ENCODE measurements around the gene NOTCH2.
A peak's percentile ranks its signal among the peaks of the same experiment; 100 is the strongest.
"Not testable (repeated sequence)": the region's sequence is repeated elsewhere in the genome, so short reads cannot be mapped to it uniquely, and the experiment has no call there.

The NOTCH2 gene

DNA sequence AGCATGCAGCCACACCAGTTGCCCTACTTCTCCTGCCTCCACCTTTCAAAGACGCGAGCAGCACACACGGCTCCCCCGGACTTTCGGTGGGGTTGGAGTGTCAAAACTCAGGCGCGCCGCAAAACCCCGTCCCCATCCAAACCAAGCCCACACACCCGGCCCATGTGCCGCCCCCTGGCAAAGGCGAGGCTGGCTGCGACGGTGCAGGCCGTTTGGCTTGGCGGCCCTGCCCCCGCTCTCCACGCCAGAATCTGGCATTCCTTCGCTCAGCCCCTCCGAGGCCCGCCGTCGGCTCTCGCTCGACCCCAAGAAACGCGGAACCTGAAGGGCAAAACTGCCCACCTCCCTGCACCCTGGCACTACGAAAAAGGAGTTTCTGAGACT is 787 bp downstream of the NOTCH2 start:
- DNase-seq (ENCODE audit: low read depth in 2 of 2): not testable (repeated sequence)

DNA sequence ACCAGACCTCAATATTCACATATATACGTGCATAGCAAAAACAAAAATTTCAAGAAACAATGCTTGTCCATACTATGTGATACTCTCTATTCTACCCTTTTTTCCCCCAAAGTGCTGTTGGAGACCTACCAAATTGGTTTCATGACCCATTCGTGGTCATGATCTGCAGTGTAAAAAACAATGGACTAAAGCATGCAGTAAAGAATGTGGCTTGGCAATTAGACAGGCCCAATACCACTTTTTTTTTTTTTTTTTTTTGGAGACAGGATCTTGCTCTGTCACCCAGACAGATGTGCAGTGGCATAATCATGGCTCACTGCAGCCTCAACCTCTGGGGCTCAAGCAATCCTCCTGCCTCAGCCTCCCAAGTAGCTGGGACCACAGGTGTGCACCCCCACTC is 21.3 kb downstream of the NOTCH2 start:
- DNase-seq (ENCODE audit: low read depth in 2 of 2): peak; percentile 7 to 9

DNA sequence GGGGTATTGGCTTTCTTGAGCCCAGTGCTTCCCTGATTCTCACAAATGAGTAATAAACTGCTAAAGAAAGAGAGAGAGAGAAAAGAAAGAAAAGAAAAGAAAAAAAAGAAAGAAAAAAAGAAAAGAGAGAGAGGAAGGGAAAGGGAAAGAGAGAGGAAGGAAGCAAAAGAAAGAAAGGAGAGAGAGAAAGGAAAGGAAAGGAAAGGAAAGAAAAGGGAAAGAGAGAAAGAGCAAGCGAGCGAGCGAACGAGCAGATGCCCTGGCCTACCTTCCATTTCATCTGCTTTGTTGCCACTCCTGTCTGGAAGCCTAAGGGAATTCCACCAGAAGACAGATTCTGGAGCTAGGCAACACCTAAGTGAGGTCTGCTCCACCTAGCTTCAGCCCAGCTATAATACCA is 27.7 kb downstream of the NOTCH2 start:
- DNase-seq (ENCODE audit: low read depth in 2 of 2): not testable (repeated sequence)

DNA sequence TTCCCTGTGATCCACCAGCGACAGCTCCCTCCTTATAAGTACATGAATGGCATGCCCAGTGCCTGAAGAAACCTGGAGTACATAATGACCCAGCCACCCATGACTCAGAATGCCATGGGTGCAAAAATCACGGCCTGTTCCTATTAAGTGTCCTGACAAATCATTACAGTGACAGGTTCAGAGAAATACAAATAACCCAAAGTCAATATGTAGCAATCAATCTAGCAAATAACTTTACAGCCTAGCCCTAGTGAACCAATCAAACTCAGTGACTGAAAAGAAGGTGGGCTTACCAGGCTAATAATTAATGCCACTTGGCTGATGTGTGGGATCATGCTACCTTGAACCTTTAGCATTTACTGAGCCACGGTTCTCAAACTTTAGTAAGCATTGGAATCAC is 37.2 kb downstream of the NOTCH2 start:
- not testable (repeated sequence) for DNase-seq (ENCODE audit: low read depth in 2 of 2)

DNA sequence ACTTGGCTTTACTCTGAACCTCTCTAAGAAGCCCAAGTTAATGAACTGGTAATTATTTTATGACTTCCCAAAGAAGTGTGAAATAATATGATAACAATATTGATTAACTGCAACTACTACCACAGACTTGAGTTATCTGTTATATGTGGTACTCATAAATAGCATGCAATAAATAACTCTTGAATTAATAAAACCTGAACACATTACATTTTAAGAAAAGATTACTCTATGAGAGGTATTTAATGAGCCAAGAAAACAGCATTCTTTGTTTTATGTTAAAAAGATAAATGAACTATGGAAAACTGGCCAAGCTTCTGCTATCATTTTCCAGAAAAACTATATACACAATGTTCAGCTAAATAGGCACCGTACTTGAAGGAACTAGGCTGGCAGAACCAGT is 45.7 kb downstream of the NOTCH2 start:
- not testable (repeated sequence) for DNase-seq (ENCODE audit: low read depth in 2 of 2)

DNA sequence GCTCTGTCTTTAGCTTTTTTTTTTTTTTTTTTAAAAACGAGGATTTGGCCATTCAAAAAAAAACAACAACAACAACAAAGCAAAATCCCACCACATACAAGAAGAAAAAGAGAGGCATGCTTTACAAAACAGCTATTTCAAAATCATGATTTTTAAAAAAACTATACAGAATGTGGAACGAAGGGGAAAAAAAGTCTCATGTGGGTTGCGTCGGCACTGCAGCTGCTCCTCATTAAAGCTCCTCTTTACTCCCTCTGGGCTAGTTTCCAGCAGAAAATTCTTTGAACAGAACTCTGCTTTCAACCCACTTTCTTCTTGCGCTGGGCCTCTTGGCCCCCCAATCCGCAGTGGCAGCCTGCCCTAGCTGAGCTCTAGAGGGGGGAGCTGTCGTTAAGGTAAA is 54.5 kb downstream of the NOTCH2 start:
- not testable (repeated sequence) for DNase-seq (ENCODE audit: low read depth in 2 of 2)

DNA sequence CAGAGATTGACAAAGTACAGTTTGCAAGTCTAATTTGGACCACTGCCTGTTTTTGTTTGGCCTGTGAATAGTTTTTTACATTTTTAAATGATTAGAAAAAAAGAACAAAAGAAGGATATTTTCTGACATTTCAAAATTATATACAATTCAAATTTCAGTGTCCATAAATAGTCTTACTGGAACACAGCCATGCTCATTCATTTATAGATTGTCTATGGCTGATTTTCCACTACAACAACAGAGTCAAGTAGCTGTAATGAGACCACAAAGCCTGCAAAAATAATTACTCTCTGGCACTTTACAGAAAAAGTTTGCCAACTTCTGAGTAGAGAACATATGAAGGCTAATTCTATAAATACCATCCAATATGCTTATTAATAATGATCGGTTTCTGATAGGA is 61.1 kb downstream of the NOTCH2 start:
- DNase-seq (ENCODE audit: low read depth in 2 of 2): not testable (repeated sequence)

DNA sequence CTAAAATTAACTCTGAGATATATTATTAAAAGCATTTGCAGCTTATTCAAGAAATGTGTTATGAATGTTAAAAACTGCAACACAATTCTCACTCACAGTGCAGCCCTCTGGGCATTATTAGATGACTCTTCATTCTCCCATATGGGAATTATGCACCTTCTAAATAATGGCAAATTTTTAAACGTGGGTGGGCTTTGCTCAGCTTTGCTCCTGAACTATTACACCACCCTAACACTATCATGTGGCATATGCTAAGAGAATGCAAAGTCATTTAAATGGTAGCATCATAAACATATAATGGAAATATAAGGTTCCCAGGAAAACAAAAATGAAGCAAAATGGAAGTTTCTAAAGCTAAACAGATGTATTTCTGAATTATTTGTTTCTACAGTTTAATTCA is 61.6 kb downstream of the NOTCH2 start:
- not testable (repeated sequence) for DNase-seq (ENCODE audit: low read depth in 2 of 2)

DNA sequence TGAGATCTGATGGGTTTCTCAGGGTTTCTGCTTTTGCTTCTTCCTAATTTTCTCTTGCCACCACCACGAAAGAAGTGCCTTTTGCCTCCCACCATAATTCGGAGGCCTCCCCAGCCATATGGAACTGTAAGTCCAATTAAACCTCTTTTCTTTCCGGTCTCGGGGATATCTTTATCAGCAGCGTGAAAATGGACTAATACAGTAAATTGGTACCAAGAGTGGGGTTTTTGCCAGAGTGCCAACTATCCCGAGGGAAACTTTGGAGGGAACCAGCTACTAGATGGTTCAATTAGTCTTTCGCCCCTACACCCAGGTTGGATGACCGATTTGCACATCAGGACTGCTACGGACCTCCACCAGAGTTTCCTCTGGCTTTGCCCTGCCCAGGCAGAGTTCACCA is 68.4 kb downstream of the NOTCH2 start:
- not testable (repeated sequence) for DNase-seq (ENCODE audit: low read depth in 2 of 2)

DNA sequence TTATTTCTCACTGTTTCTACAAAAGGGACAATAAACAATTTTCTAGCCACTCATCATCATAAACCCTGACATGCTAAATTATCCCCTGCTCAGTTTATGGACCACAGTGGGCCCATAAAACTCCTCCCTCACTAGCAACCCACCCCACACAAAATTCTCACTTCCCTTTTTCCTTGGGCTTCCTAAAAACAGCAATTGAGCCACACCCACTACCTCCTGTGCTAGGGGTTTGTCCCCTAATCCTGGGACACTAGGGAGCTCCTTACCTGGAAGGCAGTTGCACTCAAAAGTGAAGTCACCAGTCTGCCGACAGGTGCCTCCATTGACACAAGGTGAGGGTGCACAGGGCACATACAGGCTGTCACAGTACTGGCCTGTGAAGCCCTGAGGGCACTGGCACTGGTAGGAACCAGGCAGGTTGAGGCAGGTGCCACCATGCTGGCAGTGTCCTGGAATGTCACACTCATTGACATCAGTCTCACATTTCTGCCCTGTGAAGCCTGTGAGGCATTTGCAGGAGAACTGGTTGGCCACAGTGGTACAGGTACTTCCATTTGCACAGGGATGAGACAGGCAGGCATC is 72.6 kb downstream of the NOTCH2 start:
- DNase-seq (ENCODE audit: low read depth in 2 of 2): not testable (repeated sequence)

DNA sequence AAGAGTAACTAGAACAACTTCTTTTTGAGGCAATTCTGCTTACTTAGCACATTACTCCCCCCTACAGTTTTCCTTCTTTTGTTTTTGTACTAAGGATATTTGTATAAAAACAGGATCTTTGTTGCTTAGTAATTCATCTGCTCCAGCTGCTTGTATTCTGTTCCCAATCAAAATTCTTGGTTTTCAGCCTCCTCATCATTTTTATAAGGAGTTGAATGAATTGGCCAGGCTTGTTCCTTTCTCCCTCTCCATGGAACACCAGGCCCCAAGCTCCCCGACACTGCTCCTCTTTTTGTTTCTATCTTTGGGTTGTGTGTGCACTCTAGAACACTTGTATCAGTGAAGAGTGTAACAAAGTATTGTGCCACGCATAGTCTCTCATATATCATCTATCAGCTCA is 73.5 kb downstream of the NOTCH2 start:
- not testable (repeated sequence) for DNase-seq (ENCODE audit: low read depth in 2 of 2)

DNA sequence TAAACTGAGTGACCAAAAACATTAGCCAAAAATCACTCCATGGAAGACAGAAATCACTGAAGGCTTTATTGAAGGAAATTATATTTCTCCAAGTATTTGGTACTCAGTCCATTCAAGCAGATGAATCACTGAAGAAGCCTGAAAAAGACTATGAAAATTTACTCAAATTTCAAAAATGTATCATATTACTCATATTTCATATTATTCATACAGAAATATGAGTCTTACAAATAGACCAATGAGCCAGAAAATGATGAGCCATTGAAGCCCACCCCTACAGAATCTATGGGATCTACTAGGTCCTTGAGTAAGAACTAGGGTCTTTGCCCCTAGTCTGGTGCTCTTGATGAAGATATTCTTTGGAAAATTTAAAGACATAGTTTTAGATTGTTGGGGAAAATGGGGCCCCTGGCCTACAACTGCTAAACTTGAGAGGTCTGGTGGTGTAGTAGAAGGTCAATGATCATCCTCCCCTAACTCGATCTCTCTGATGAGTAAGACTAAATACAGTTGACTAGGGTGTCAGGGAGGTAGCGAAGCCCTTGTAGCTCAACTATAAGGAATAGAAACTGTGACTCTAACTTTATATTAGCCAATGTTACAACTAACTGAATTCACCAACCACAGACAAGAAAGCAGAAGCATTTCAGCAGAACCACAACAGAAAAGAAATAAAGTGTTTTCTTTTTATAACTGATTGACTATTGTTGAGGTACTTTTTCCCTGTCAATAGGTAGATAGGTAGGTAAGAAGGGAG is 81.0 kb downstream of the NOTCH2 start:
- no peak for DNase-seq (ENCODE audit: low read depth in 2 of 2)

DNA sequence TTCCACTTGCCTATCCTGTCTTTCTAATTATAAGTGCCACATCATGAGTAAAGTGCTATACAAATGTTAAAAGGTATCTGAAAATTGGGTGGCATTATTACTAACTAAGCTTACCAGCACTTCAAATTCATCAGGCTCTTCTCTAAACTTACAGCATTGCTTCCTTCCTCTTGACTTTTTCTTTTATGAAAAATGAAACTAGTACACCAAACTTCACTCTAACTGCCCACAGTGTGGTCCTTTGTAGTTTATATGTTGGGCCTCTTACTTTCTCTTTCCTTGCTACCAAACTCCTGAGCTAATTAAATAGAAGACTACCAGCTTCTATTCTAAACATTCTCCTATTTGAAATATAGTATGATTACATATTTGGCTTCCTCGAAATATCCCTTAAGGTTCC is 81.8 kb downstream of the NOTCH2 start:
- DNase-seq (ENCODE audit: low read depth in 2 of 2): no peak

DNA sequence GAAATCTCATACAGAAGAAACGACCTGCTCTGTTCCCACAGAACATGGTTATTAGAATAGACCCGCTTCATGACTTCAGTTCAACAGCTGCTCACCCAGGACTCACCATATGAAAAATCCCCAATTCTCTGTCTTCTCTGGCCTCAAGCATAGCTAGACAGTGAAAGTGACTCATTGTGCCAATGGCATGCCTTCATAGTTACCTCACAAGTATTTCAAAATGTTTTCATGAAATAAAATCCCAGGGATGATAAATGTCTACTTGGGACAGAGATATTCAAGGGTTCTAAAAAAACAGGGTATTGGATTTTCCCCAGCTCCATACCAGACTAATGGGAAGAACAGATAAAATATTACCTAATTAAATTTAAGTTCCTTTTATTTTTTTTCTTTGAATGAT is 82.3 kb downstream of the NOTCH2 start:
- peak; percentile 83 for DNase-seq (ENCODE audit: low read depth in 2 of 2)

DNA sequence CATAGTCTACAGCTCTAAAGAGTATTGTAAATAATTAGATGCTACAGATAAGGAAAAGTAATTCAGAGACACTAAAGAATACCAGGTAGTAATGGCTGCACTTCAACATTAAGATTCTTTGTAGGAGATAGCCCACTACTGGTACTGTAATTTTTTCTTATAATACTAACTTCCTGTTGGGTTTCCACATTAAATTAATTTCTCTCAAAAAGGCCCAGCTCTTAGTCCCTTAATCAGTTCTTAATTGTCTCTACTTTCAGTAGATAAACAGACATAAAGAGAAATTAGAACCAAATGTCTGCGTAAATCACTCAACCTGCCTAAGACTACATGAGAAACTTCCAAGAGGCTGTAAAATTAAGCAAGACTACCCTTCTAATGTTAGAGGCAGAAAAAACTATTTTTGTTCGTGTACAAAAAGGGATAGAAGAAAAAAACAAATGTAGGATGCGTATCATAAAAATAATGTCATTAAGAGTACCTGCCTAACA is 83.4 kb downstream of the NOTCH2 start:
- no peak for DNase-seq (ENCODE audit: low read depth in 2 of 2)

DNA sequence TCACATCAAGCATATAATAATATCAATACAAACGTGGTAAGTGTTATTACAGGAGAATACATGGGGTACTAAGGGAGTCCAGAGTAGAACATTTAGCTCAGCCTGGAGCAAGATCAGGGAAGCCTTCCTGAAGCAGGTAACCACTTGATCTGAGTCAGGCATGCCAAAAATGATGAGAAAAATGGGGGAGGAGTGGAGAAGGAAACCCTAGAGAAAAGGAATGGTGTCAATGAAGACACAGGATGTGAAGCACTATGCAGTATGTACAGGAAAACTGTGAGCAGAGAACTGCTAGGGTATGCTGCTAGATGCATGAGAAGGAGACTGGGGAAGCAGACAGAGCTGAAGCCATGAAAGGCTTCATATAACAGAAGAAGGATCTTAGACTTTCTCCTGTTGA is 84.7 kb downstream of the NOTCH2 start:
- no peak for DNase-seq (ENCODE audit: low read depth in 2 of 2)

DNA sequence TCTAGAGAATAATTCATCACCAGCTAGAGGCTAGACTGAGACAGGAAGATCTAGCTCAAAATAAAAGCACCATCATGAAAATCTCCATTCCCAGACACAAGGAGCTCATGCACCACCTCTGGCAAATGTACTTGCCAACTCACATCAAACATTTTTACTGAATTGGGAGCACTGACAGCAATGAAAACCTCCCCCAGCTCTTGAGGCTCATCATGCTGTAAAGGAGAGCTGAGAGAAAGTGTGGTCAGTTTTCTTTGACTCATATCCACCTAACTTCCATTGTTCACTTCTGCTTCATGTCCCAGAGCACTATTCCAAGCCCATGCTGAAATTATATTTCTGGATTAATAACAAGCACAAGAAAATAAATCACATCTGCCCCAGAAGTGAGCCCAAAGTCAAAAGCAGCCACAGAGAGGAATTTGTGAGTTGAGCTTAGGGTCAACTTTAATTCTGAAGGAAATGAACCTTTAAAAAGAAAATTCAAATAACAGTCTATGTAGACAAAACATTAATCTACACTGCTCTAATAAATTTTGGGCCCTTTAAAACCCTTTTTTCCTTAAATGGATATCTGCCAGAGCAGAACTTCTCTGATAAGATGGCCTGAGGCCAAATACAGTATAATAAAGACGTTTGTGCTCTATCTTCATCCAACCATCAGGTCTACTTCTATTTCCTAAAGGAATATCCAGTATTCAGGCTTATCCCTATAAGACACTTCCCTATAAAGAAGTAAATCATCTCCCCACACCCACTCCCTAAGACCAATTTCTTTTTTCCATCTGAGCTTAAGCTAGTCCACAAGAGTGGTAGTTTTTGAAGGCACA is 87.3 kb downstream of the NOTCH2 start:
- DNase-seq (ENCODE audit: low read depth in 2 of 2): no peak

DNA sequence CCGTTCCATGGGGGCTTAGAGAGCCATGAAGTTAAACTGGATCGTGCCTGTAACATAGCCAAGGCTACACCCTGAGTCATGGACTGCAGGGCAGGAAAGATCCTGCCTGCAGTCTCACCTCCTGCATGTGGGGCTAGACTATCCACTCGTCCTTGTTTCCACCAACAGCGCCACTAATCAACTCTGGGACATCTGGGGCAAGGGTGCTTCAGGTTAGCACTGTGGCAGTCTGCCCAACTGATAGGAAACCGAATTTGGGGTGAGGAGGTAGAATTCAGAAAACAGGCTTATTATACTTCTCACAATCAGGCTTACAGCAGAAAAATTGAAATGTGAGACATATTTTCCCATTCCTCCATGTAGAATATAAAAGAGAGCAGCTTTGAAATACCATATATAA is 88.0 kb downstream of the NOTCH2 start:
- DNase-seq (ENCODE audit: low read depth in 2 of 2): no peak

DNA sequence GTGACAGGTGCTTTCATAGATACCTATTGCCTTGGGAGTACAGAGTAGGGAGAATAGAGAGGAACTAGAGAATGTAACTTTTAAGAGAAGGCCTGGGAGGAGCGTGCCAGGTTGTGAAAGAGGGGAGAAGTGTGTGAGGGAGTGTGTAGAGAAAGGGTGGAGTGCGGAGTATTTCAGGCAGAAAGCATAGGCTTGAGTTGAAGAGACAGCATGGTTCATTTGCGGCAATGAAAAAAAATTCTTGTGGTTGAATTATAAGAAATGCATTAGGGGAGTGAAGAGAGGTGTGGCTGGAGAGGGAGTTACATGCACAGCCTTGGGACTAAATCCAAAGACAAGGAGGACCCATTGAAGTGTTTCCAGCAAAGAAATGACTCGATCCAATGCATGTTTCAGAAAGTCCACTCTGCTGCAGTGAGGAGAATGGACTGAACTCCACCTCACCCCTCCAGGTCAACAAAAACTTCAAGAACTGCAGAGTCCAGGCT is 91.4 kb downstream of the NOTCH2 start:
- no peak for DNase-seq (ENCODE audit: low read depth in 2 of 2)

DNA sequence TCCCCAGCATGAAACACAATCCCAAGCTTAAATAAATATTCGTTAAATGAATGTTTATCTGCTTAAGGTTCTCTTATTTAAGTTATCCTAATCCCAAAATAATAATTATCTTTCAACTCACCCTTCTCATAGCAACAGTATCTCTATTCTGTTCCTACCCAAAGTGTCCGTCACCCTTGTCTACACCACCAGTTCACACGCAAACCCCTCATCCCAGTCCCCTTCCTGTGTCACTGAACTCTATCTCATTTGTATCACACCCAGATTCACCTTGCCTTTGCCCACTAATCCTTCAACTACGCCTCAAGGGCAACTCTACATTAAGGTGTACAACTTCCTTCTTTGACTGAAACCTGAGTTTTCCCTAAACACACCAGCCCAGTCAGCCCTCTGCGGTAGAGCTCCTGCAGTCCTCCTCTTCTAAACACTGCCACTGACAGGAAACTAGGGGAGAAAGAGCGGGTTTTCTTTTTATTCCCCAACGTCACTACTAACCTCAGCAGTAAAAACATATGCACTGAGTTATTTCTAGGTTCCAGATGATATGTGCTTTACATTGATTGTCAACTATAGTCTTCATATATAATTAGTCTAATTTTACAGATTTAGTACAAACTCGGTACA is 92.2 kb downstream of the NOTCH2 start:
- not testable (repeated sequence) for DNase-seq (ENCODE audit: low read depth in 2 of 2)

DNA sequence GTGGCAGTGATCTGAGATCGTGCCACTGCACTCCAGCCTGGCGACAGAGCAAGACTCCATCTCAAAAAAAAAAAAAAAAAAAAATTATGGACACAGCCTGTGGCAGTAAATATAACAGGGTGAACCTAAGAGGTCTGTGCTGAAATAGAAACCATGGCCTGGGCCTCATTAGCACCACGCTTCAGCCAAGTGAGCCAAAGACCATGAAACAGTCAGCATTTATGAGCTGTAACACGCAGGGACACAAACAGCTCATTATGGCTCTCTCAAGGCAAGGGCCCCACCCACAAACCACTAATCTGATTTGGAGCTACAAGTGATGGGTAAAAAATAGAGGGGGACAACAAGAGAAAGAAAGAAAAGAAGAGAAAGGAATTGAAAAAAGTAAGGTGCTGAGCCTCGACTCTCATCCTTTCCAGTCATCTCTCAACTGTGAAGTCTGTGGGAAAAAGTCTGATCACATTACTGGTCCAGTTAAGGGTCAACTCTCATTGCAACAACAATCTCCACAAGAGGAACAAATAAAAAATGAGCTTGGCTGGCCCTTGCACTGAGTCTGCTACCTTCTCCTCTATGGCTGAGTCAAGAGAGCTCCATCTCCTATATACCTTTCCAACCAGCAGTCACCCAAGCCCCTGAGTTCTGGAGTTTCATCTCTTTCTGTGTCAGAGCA is 93.7 kb downstream of the NOTCH2 start:
- not testable (repeated sequence) for DNase-seq (ENCODE audit: low read depth in 2 of 2)
